Stimulated activated CD4-positive, alpha-beta T cell treated with anti-CD3 and anti-CD28 coated beads, Interleukin-15, amount 100 ng/mL, for 24 hours (primary cell): Measurements from ENCODE around the gene AQP9.

Experiments used
- DNase-seq: peaks from one replicate; pipeline ENCODE4 v3.0.0-alpha.2; 2020

The AQP9 gene

GRCh38 chr15:58141894-58142293, 3.7 kb downstream of the AQP9 start:
- no peak for DNase-seq

GRCh38 chr15:58142827-58143461, 4.8 kb downstream of the AQP9 start:
- no peak for DNase-seq

GRCh38 chr15:58145606-58146005, 7.4 kb downstream of the AQP9 start:
- no peak for DNase-seq

- no peak for DNase-seq
Observed at GRCh38 chr15:58146211-58146610, 8.0 kb downstream of the AQP9 start.

- no peak for DNase-seq
Observed at GRCh38 chr15:58146749-58147148, 8.6 kb downstream of the AQP9 start.

GRCh38 chr15:58147171-58147611, 9.0 kb downstream of the AQP9 start:
- no peak for DNase-seq

GRCh38 chr15:58148120-58148519, 9.9 kb downstream of the AQP9 start:
- no peak for DNase-seq

- DNase-seq: no peak
Observed at GRCh38 chr15:58148633-58149445, 10.7 kb downstream of the AQP9 start.

- no peak for DNase-seq
Observed at GRCh38 chr15:58154769-58155168, 16.6 kb downstream of the AQP9 start.

GRCh38 chr15:58159827-58160386, 21.7 kb downstream of the AQP9 start:
- no peak for DNase-seq

- no peak for DNase-seq
Observed at GRCh38 chr15:58161436-58161930, 23.3 kb downstream of the AQP9 start.

GRCh38 chr15:58163985-58164384, 25.8 kb downstream of the AQP9 start:
- no peak for DNase-seq

- no peak for DNase-seq
Observed at GRCh38 chr15:58164926-58165325, 26.7 kb downstream of the AQP9 start.

GRCh38 chr15:58165661-58166060, 27.5 kb downstream of the AQP9 start:
- no peak for DNase-seq

GRCh38 chr15:58167095-58167691, 29.0 kb downstream of the AQP9 start:
- DNase-seq: no peak

- DNase-seq: no peak
Observed at GRCh38 chr15:58169934-58170333, 31.8 kb downstream of the AQP9 start.

GRCh38 chr15:58171476-58172061, 33.4 kb downstream of the AQP9 start:
- no peak for DNase-seq

GRCh38 chr15:58174709-58175108, 36.5 kb downstream of the AQP9 start:
- DNase-seq: no peak

GRCh38 chr15:58175955-58176354, 37.8 kb downstream of the AQP9 start:
- no peak for DNase-seq

GRCh38 chr15:58178668-58179067, 40.5 kb downstream of the AQP9 start:
- DNase-seq: no peak

- no peak for DNase-seq
Observed at GRCh38 chr15:58179206-58179605, 41.0 kb downstream of the AQP9 start.

GRCh38 chr15:58179741-58180381, 41.7 kb downstream of the AQP9 start:
- DNase-seq: no peak
